ENCODE results near the gene PRKAG2.

PRKAG2 gene

DNA sequence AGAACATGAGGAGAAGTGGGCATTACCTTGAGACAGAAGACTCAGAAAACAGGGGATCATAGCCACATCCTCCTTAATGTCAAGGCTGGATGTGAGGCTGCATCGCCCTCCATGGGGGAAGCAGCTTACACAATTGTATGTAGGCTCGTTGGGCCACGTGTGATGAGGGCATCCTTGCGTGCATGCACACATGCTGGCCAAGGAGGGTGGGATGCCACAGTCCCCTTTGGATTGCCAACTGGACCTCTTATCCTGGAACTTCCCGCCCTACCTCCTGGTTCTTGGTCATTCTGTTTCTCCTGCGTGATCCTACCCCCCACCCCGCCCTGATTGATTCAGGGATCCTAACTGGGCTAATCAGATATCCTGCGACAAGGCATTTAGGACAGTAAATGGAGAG lies 102.0 kb downstream of the PRKAG2 start:
- TF ChIP-seq, protein P1, sequence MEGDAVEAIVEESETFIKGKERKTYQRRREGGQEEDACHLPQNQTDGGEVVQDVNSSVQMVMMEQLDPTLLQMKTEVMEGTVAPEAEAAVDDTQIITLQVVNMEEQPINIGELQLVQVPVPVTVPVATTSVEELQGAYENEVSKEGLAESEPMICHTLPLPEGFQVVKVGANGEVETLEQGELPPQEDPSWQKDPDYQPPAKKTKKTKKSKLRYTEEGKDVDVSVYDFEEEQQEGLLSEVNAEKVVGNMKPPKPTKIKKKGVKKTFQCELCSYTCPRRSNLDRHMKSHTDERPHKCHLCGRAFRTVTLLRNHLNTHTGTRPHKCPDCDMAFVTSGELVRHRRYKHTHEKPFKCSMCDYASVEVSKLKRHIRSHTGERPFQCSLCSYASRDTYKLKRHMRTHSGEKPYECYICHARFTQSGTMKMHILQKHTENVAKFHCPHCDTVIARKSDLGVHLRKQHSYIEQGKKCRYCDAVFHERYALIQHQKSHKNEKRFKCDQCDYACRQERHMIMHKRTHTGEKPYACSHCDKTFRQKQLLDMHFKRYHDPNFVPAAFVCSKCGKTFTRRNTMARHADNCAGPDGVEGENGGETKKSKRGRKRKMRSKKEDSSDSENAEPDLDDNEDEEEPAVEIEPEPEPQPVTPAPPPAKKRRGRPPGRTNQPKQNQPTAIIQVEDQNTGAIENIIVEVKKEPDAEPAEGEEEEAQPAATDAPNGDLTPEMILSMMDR (IDR thresholded peaks at IDR 0.05; ENCODE audit: insufficient read depth, missing control alignments) = no peak
- DNase-seq (ENCODE audit: insufficient read length, low spot score) = no peak
- no peak for FAIRE-seq

DNA sequence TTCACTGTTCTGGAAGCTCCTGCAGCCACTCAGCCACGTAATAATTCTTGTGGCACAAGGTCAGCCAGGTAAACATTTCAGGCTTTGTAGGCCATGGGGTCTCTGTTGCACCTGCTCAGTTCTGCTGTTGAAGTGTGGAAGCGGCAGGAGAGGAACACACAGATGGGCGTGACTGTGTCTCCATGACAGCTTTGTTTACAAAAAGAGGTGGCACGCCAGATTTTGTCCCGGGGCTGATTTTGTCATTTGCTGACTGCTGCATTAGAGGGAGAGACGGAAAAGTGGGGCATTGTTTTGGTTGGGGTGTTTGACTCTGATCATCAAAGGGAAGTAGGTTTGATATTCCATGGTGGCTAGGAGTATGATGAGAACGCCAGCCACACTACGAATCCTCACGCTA lies 103.1 kb downstream of the PRKAG2 start:
- TF ChIP-seq, protein P1 (IDR thresholded peaks at IDR 0.05; ENCODE audit: insufficient read depth, missing control alignments) = no peak
- DNase-seq (ENCODE audit: insufficient read length, low spot score) (no peak), FAIRE-seq (no peak)

DNA sequence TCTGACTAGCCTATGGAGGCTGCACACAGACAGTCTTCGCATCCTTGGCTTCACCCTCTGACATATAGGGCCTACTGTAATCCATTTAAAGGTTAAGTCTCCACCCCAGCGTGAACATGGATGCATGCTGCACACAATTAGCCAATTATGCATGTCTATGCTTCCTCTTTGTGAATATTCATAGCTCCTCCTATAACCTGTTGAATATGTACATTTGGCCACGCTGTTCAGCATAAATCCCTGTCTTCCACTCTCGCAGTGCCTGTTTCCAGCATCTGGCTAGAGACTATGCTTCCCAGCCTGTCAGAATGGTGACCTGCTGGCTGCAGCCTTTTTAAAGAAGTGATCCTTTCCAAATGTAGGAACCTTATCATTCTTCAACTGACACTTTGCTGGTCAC lies 106.7 kb downstream of the PRKAG2 start:
- TF ChIP-seq, protein P1 (IDR thresholded peaks at IDR 0.05; ENCODE audit: insufficient read depth, missing control alignments) = no peak
- FAIRE-seq = no peak
- no peak for DNase-seq (ENCODE audit: insufficient read length, low spot score)

DNA sequence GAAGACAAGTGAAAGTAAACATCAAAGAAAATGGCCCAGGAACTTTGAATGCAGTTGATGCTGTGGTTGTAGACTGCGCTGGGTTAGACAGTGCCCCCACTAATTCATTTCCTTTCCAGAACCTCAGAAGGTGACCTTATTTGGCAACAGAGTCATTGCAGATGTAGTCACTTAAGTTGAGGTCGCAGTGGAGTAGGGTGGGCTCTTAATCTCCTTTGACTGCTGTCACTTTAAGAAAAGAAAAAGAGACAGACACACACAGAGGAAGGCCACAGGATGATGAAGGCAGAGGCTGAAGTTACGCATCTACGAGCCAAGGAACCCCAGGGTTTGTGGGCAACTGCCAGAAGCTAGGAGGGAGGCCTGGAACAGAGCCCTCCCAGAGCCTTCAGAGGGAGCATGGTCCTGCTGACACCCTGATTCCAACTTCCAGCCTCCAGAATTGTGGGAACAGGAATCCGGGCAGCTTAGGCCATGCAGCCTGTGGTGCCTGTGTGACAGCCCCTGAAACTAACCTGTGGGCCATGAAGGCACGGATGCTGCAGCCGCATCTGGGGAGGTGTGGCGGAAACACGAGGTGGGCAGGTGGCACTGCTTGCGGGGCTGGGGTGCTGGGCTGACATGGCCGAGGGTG lies 107.6 kb downstream of the PRKAG2 start:
- no peak for DNase-seq (ENCODE audit: insufficient read length, low spot score)
- FAIRE-seq = no peak
- TF ChIP-seq, protein P1 (IDR thresholded peaks at IDR 0.05; ENCODE audit: insufficient read depth, missing control alignments) = no peak

DNA sequence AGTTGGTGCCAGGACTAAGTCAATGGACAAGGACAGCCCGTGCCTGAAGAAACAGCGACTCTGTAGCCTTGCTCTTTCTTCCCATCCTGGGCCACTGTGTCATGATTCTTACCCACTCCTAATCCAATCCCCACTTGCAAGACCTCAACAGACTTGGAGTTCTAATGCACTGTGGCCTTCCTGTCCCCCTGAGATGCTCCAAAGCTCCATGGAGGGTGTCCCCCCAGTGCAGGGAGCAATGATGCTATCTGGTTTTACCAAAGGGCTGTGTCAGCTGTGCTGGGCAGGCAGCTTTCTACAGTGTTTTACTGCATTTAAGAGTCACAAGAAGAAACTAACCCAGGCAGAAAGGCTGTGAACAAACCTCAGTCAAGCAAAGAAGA lies 108.1 kb downstream of the PRKAG2 start:
- TF ChIP-seq, protein P1 (IDR thresholded peaks at IDR 0.05; ENCODE audit: insufficient read depth, missing control alignments) = no peak
- no peak for DNase-seq (ENCODE audit: insufficient read length, low spot score)
- FAIRE-seq = no peak

DNA sequence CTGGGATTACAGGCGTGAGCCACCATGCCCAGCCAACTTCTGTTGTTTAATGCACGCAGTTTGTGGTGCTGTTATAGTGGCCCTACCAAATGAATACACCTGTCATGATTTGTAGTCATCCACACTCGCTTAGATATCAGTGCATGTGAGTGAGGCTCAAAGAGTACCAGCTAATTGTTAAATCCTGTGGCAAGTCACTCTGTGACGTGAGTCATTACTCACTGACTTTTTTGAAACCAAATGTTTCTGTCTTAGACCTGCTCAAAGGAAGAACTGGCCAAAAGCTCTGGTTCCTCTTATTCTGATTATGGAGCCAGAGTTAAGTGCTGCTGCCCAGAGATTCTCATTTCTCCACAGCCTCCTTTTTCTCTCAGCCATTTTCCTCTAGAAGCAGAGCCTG lies 109.4 kb downstream of the PRKAG2 start:
- no peak for FAIRE-seq
- no peak for DNase-seq (ENCODE audit: insufficient read length, low spot score)
- TF ChIP-seq, protein P1 (IDR thresholded peaks at IDR 0.05; ENCODE audit: insufficient read depth, missing control alignments) = no peak

DNA sequence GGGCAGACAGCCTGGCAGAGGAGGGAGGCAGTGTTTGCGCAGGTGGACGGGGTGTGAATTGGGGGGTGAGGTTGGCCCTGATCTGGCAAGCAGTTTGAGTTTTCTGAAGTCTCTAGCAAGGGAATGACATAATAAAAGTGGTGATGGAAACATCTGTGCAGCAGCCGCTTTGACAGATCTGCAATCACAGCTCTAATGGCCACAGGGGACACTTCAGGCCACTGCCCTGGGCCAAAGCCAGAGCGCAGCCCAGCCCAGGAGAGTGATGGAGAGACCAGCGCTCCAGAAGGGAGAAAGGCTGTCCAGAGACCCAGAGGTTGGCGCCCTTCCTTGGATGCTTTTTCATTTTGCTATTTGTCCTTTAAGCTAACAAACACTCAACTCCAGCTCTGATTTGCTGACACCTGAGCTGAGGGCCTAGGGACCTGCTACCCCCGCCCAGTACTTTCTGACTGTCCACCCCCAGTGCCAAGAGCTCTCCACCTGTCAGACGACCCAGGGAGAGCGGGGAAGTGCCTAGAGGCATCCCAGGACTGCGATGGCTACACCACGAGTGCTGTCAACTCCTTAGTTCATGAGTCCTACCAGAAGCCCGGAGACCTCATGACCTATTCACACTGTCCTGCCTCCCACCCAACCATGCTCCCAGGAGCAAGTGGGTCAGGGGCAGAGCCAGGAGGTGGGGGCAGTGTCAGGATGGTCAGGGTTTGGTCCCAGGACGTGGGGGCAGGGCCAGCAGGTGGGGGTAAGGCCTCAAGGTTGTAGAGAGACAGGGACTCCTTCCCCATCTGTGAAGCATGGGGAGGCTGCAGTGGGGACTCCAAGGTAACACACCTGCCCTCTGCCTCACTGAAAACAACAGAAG lies 112.6 kb downstream of the PRKAG2 start:
- TF ChIP-seq, protein P1 (IDR thresholded peaks at IDR 0.05; ENCODE audit: insufficient read depth, missing control alignments) = no peak
- DNase-seq (ENCODE audit: insufficient read length, low spot score) = no peak
- no peak for FAIRE-seq

Data from D721Med (cell line).